CD8-positive, alpha-beta memory T cell (primary cell): ENCODE results near the gene COA7. TPM values are rescaled to one million over a fixed set of nuclear protein-coding genes. Genes with fewer than 3 reads are reported as not detected.

Source experiments
- CTCF ChIA-PET: fragments of 350-600 bp; sonication (Branson Sonifier 250); formaldehyde crosslinking; loops from one replicate; lab custom pipeline; 2021; ENCODE audit warnings: antibody characterized with exemption; lab: Charles Lee
- POLR2A ChIA-PET: fragments of 350-600 bp; sonication (Branson Sonifier 250); formaldehyde crosslinking; loops from one replicate; lab custom pipeline; 2021; ENCODE audit warnings: antibody characterized with exemption; lab: Charles Lee
- DNase-seq, 5 donors: peaks; one replicate each; pipeline versions ENCODE4 v3.0.0 to v3.0.0-alpha.2; 2020 to 2022; ENCODE audit warnings: mixed read lengths in 1 of 5
- H3K27ac ChIP-seq: one replicate; pipeline ENCODE4 v1.7.0; 2013; ENCODE audit warnings: low read depth, mild to moderate bottlenecking, low read length, moderate library complexity
- H3K27me3 ChIP-seq: 2 replicates; pipeline ENCODE4 v1.7.0; 2013; ENCODE audit warnings: low read length, mild to moderate bottlenecking; ENCODE audit not compliant: insufficient read depth, poor library complexity, severe bottlenecking
- H3K36me3 ChIP-seq: 2 replicates; pipeline ENCODE4 v1.7.0; 2013; ENCODE audit warnings: mild to moderate bottlenecking, low read length, moderate library complexity; ENCODE audit not compliant: insufficient read depth
- H3K4me1 ChIP-seq: 2 replicates; pipeline ENCODE4 v1.7.0; 2013; ENCODE audit warnings: mild to moderate bottlenecking, low read length, moderate library complexity; ENCODE audit not compliant: insufficient read depth
- H3K4me3 ChIP-seq: 2 replicates; pipeline ENCODE4 v1.7.0; 2013; ENCODE audit warnings: mild to moderate bottlenecking, low read length
- H3K9me3 ChIP-seq: 2 replicates; pipeline ENCODE4 v1.7.0; 2013; ENCODE audit warnings: mild to moderate bottlenecking, low read length
- H3K27ac Mint-ChIP-seq, 8 donors: one replicate each; pipeline ENCODE4 v1.8.0; 2020 to 2021; ENCODE audit warnings: mixed read lengths in 8 of 8, mild to moderate bottlenecking in 6 of 8, inconsistent platforms in 3 of 8, moderate library complexity in 3 of 8
- H3K27me3 Mint-ChIP-seq, 2 donors: one replicate each; pipeline ENCODE4 v1.8.0; 2020 to 2021; ENCODE audit warnings: mixed read lengths in 2 of 2, mild to moderate bottlenecking in 1 of 2, moderate library complexity in 1 of 2
- H3K36me3 Mint-ChIP-seq, 3 donors: one replicate each; pipeline ENCODE4 v1.8.0; 2020 to 2021; ENCODE audit warnings: mixed read lengths in 3 of 3, inconsistent platforms in 1 of 3, mild to moderate bottlenecking in 1 of 3
- H3K4me1 Mint-ChIP-seq, 3 donors: one replicate each; pipeline ENCODE4 v1.8.0; 2020 to 2021; ENCODE audit warnings: mixed read lengths in 3 of 3, inconsistent platforms in 1 of 3, mild to moderate bottlenecking in 1 of 3
- H3K4me3 Mint-ChIP-seq, 7 donors: one replicate each; pipeline ENCODE4 v1.8.0; 2020 to 2021; ENCODE audit warnings: mixed read lengths in 7 of 7, mild to moderate bottlenecking in 6 of 7, moderate library complexity in 4 of 7, inconsistent platforms in 2 of 7
- H3K9me3 Mint-ChIP-seq, 5 donors: one replicate each; pipeline ENCODE4 v1.8.0; 2020 to 2022; ENCODE audit warnings: mixed read lengths in 5 of 5, mild to moderate bottlenecking in 3 of 5, moderate library complexity in 2 of 5, inconsistent platforms in 1 of 5
- polyA plus RNA-seq: library from polyadenylated mRNA; unstranded; fragments of 300-500 nt; fragmentation: Illumina TruSeq; gene quantifications from one replicate; pipeline ENCODE4 v1.2.3, GENCODE V29; 2021
- total RNA-seq, 2 experiments: library from RNA; stranded (reverse); gene quantifications; one replicate each; pipeline ENCODE4 v1.2.3, GENCODE V29; 2021

The COA7 gene
- total and polyA plus RNA-seq, 3 experiments from 2014 or later = 3.2 to 41.2 (median 39.8) TPM

- Histone ChIP-seq H3K9me3 (no peaks in the 10 kb centered on the region), H3K4me1 (no peaks in the 10 kb centered on the region), H3K27me3 (no peaks in the 10 kb centered on the region), H3K27ac (no peak overlapping the region), H3K4me3 (no peak overlapping the region), H3K36me3 (peaks cover 9% of the 10 kb centered on the region)
- DNase-seq = no peak
- ChIA-PET CTCF (no interaction called here), POLR2A (interaction anchor here (0.5 kb wide), 1 partner anchor 283 kb away, joined by 5 read pairs; no protein-coding TSS in a partner anchor)
- peaks cover 0 to 58% (median 19%) of the 10 kb centered on the region in 3 donors for H3K36me3 Mint-ChIP-seq
- no peak overlapping the region for H3K4me3 Mint-ChIP-seq
- no peaks in the 10 kb centered on the region for H3K27me3 Mint-ChIP-seq
- H3K27ac Mint-ChIP-seq = peak overlapping the region in 5 of 8 donors; percentile 5 to 52 (median 24)
- H3K9me3 Mint-ChIP-seq = no peaks in the 10 kb centered on the region
- peaks cover 8 to 10% (median 8%) of the 10 kb centered on the region in 3 donors for H3K4me1 Mint-ChIP-seq
Observed at GRCh38 chr1:52674497-52675384, 23.4 kb downstream of the COA7 start.

GRCh38 chr1:52673513-52673912, 24.6 kb downstream of the COA7 start:
- Mint-ChIP-seq H3K4me1 (peaks cover 8 to 10% (median 8%) of the 10 kb centered on the region in 3 donors), H3K27me3 (peaks cover 0 to 1% of the 10 kb centered on the region in 2 donors), H3K9me3 (no peaks in the 10 kb centered on the region), H3K36me3 (peaks cover 0 to 67% (median 19%) of the 10 kb centered on the region in 3 donors), H3K4me3 (no peak overlapping the region), H3K27ac (peak overlapping the region in 1 of 8 donors; percentile 52)
- Histone ChIP-seq H3K36me3 (peaks cover 9% of the 10 kb centered on the region), H3K27ac (no peak overlapping the region), H3K4me1 (no peaks in the 10 kb centered on the region), H3K27me3 (no peaks in the 10 kb centered on the region), H3K9me3 (no peaks in the 10 kb centered on the region), H3K4me3 (no peak overlapping the region)
- ChIA-PET CTCF (no interaction called here), POLR2A (interaction anchor here (0.7 kb wide), 1 partner anchor 268 kb away, joined by 3 read pairs; no protein-coding TSS in a partner anchor)
- DNase-seq = no peak

GRCh38 chr1:52672946-52673345, 25.2 kb downstream of the COA7 start:
- DNase-seq = no peak
- CTCF ChIA-PET = no interaction called here
- Histone ChIP-seq H3K4me1 (no peaks in the 10 kb centered on the region), H3K9me3 (no peaks in the 10 kb centered on the region), H3K36me3 (peaks cover 11% of the 10 kb centered on the region), H3K4me3 (no peak overlapping the region), H3K27me3 (no peaks in the 10 kb centered on the region), H3K27ac (no peak overlapping the region)
- Mint-ChIP-seq H3K27ac (peak overlapping the region in 2 of 8 donors; percentile 1 to 66), H3K9me3 (no peaks in the 10 kb centered on the region), H3K4me3 (no peak overlapping the region), H3K27me3 (peaks cover 0 to 1% of the 10 kb centered on the region in 2 donors), H3K4me1 (peaks cover 8 to 10% (median 8%) of the 10 kb centered on the region in 3 donors), H3K36me3 (peaks cover 0 to 72% (median 20%) of the 10 kb centered on the region in 3 donors)
- POLR2A ChIA-PET = interaction anchor here (0.7 kb wide), 1 partner anchor 267 kb away, joined by 3 read pairs; no protein-coding TSS in a partner anchor

- Mint-ChIP-seq H3K4me1 (peaks cover 11 to 18% (median 16%) of the 10 kb centered on the region in 3 donors), H3K27me3 (peaks cover 0 to 1% of the 10 kb centered on the region in 2 donors), H3K9me3 (no peaks in the 10 kb centered on the region), H3K36me3 (peaks cover 0 to 66% (median 18%) of the 10 kb centered on the region in 3 donors), H3K4me3 (no peak overlapping the region), H3K27ac (no peak overlapping the region)
- no peak for DNase-seq
- no peaks in the 10 kb centered on the region for H3K4me1 ChIP-seq
- no peak overlapping the region for H3K27ac ChIP-seq
- ChIA-PET CTCF (no interaction called here), POLR2A (interaction anchor here (0.6 kb wide), 1 partner anchor 252 kb away, joined by 3 read pairs; no protein-coding TSS in a partner anchor)
- H3K9me3 ChIP-seq = no peaks in the 10 kb centered on the region
- no peaks in the 10 kb centered on the region for H3K27me3 ChIP-seq
- H3K36me3 ChIP-seq = peaks cover 11% of the 10 kb centered on the region
- H3K4me3 ChIP-seq = no peak overlapping the region
Observed at GRCh38 chr1:52670604-52671003, 27.5 kb downstream of the COA7 start.

- H3K27me3 Mint-ChIP-seq = peaks cover 0 to 1% of the 10 kb centered on the region in 2 donors
Observed at GRCh38 chr1:52669696-52670095, 28.5 kb downstream of the COA7 start.

GRCh38 chr1:52668711-52669110, 29.4 kb downstream of the COA7 start:
- H3K9me3 ChIP-seq = no peaks in the 10 kb centered on the region
- H3K27ac ChIP-seq = no peak overlapping the region
- peaks cover 3 to 17% (median 15%) of the 10 kb centered on the region in 3 donors for H3K4me1 Mint-ChIP-seq
- peaks cover 0 to 1% of the 10 kb centered on the region in 2 donors for H3K27me3 Mint-ChIP-seq
- H3K36me3 Mint-ChIP-seq = peaks cover 0 to 52% (median 10%) of the 10 kb centered on the region in 3 donors
- no peaks in the 10 kb centered on the region for H3K27me3 ChIP-seq
- POLR2A ChIA-PET = interaction anchor here (0.6 kb wide), 1 partner anchor 211 kb away, joined by 3 read pairs; no protein-coding TSS in a partner anchor
- H3K4me3 ChIP-seq = no peak overlapping the region
- no peak overlapping the region for H3K4me3 Mint-ChIP-seq
- no peaks in the 10 kb centered on the region for H3K4me1 ChIP-seq
- CTCF ChIA-PET = no interaction called here
- peak overlapping the region in 1 of 8 donors; percentile 27 for H3K27ac Mint-ChIP-seq
- H3K36me3 ChIP-seq = peaks cover 9% of the 10 kb centered on the region
- no peaks in the 10 kb centered on the region for H3K9me3 Mint-ChIP-seq
- DNase-seq = no peak

More at GRCh38 chr1:52669696-52670095, 28.5 kb downstream of the COA7 start:
- no peaks in the 10 kb centered on the region for H3K4me1 ChIP-seq
- no peak overlapping the region for H3K4me3 ChIP-seq
- Mint-ChIP-seq H3K9me3 (no peaks in the 10 kb centered on the region), H3K4me1 (peaks cover 7 to 22% (median 18%) of the 10 kb centered on the region in 3 donors), H3K4me3 (no peak overlapping the region), H3K36me3 (peaks cover 0 to 59% (median 14%) of the 10 kb centered on the region in 3 donors), H3K27ac (peak overlapping the region in 2 of 8 donors; percentile 2 to 9)
- H3K9me3 ChIP-seq = no peaks in the 10 kb centered on the region
- ChIA-PET POLR2A (interaction anchor here (0.6 to 0.8 kb wide), 2 partner anchors 68 to 212 kb away, joined by 3 read pairs; no protein-coding TSS in a partner anchor), CTCF (no interaction called here)
- peaks cover 11% of the 10 kb centered on the region for H3K36me3 ChIP-seq
- H3K27ac ChIP-seq = no peak overlapping the region
- no peaks in the 10 kb centered on the region for H3K27me3 ChIP-seq
- DNase-seq = no peak

GRCh38 chr1:52667984-52668383, 30.2 kb downstream of the COA7 start:
- no peak for DNase-seq
- Mint-ChIP-seq H3K4me1 (peaks cover 3 to 18% (median 15%) of the 10 kb centered on the region in 3 donors), H3K9me3 (no peaks in the 10 kb centered on the region), H3K4me3 (no peak overlapping the region), H3K27me3 (peaks cover 0 to 1% of the 10 kb centered on the region in 2 donors), H3K36me3 (peaks cover 0 to 46% (median 10%) of the 10 kb centered on the region in 3 donors), H3K27ac (no peak overlapping the region)
- no peaks in the 10 kb centered on the region for H3K9me3 ChIP-seq
- no peak overlapping the region for H3K4me3 ChIP-seq
- peaks cover 8% of the 10 kb centered on the region for H3K36me3 ChIP-seq
- H3K27ac ChIP-seq = no peak overlapping the region
- no peaks in the 10 kb centered on the region for H3K27me3 ChIP-seq
- ChIA-PET POLR2A (no interaction called here), CTCF (interaction anchor here (1.1 kb wide), 1 partner anchor 30 kb away, joined by 3 read pairs; no protein-coding TSS in a partner anchor)
- H3K4me1 ChIP-seq = no peaks in the 10 kb centered on the region
